Measurements from ENCODE around the gene STX4. TPM values are rescaled to one million over a fixed set of nuclear protein-coding genes. Genes with fewer than 3 reads are reported as not detected.

Gene STX4
- total RNA-seq, 4 donors from 2014 or later, result 60.2 to 159 (median 101) TPM

DNA sequence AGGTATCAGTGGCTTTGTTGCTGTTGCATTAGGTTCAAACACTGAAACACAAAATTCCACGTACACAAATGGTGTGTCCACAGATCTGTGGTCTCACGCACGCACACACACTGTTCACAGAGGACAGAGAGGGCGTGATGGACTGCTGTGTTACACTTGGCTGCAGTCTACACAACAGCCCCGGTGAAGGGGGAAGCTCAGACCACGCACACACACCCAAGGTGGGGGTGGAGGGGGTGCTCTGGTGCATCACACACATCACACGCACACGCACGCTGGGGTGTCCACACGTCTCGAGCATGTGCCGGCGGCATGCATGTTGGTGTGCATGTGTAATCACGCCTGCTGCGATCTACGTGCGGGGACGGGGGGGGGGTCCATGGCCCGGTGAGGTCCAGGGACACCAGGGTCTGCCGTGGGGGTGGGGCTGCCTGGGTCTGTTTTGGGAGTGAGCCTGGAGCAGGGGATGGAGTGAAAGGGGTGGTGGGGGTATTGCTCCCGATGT is 41.0 kb upstream of the STX4 start:
- no peak for TF ChIP-seq POLR2A (IDR thresholded peaks at IDR 0.05)
- TF ChIP-seq, protein P1, sequence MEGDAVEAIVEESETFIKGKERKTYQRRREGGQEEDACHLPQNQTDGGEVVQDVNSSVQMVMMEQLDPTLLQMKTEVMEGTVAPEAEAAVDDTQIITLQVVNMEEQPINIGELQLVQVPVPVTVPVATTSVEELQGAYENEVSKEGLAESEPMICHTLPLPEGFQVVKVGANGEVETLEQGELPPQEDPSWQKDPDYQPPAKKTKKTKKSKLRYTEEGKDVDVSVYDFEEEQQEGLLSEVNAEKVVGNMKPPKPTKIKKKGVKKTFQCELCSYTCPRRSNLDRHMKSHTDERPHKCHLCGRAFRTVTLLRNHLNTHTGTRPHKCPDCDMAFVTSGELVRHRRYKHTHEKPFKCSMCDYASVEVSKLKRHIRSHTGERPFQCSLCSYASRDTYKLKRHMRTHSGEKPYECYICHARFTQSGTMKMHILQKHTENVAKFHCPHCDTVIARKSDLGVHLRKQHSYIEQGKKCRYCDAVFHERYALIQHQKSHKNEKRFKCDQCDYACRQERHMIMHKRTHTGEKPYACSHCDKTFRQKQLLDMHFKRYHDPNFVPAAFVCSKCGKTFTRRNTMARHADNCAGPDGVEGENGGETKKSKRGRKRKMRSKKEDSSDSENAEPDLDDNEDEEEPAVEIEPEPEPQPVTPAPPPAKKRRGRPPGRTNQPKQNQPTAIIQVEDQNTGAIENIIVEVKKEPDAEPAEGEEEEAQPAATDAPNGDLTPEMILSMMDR (IDR thresholded peaks at IDR 0.05), result no peak
- peaks cover 0 to 9% (median 4%) of the 10 kb centered on the region in 4 donors for H3K4me1 ChIP-seq
- H3K27me3 ChIP-seq, result no peaks in the 10 kb centered on the region
- H3K27ac ChIP-seq, result no peak overlapping the region
- H3K36me3 ChIP-seq, result no peaks in the 10 kb centered on the region
- no peak overlapping the region for H3K4me3 ChIP-seq
- no peak for DNase-seq
- H3K9me3 ChIP-seq, result no peaks in the 10 kb centered on the region

DNA sequence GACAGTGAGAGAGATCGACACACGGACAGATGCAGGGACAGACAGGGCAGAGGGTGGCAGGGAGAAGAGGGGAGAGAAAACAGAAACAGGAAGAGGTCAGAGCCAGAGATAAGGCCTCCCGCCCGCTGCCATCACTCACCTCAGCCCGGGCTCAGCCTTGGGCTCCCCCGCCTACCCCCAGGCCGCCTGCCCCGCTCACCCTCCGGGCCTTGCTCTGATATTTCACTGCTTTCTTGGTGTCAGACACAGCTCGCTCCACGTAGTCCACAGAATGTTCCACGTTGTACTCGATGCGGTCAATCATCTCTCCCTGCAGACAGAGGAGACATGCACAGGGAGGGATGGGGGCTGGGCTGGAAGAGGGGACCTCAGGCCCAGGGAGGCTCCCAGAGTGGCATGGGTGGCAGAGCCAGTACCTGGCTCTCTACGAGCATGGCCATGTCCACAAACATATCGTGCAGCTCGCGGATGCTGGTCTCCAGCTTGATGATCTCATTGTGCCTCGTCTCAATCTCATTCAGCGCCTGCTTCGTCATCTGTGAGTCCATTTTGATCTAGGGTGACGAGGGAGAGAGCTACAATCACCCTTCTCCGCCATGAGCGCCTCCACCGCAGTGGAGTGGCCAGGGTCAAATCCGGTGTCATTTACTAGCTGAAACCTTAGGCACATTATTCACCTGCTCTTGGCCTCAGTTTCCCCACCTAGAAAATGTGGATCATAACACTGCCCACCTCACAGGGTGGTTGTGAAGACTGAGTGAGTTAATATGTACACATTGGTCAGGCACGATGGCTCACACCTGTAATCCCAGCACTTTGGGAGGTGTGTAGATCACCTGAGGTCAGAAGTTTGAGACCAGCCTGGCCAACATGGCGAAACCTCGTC is 40.2 kb upstream of the STX4 start:
- no peak overlapping the region for H3K27ac ChIP-seq
- TF ChIP-seq, protein P1 (IDR thresholded peaks at IDR 0.05), result no peak
- TF ChIP-seq POLR2A (IDR thresholded peaks at IDR 0.05), result no peak
- H3K27me3 ChIP-seq, result no peaks in the 10 kb centered on the region
- no peaks in the 10 kb centered on the region for H3K9me3 ChIP-seq
- peaks cover 0 to 15% (median 7%) of the 10 kb centered on the region in 4 donors for H3K4me1 ChIP-seq
- no peak overlapping the region for H3K4me3 ChIP-seq
- no peak for DNase-seq
- H3K36me3 ChIP-seq, result no peaks in the 10 kb centered on the region

DNA sequence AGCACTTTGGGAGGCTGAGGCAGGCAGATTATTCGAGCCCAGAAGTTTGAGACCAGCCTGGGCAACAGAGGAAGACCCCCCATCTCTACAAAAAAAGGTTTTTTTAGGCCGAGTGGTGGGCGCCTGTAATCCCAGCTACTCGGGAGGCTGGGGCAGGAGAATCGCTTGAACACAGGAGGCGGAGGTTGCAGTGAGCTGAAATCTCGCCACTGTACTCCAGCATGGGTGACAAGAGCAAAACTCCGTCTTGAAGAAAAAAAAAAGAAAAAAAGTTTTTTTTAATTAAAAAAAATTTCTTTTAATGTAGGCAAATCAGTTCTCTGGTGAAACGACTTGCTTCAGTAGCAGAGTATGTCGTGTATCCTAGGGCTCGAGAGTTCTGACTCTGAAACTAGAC is 37.4 kb upstream of the STX4 start:
- TF ChIP-seq, protein P1 (IDR thresholded peaks at IDR 0.05), result no peak
- no peak for TF ChIP-seq POLR2A (IDR thresholded peaks at IDR 0.05)
- Histone ChIP-seq H3K27me3 (no peaks in the 10 kb centered on the region), H3K27ac (peak overlapping the region; percentile 72 to 88 (median 80)), H3K4me1 (peaks cover 0 to 15% (median 7%) of the 10 kb centered on the region in 4 donors), H3K4me3 (peak overlapping the region in 3 of 4 donors; percentile 50 to 58 (median 53)), H3K36me3 (no peaks in the 10 kb centered on the region), H3K9me3 (no peaks in the 10 kb centered on the region)
- no peak for DNase-seq

DNA sequence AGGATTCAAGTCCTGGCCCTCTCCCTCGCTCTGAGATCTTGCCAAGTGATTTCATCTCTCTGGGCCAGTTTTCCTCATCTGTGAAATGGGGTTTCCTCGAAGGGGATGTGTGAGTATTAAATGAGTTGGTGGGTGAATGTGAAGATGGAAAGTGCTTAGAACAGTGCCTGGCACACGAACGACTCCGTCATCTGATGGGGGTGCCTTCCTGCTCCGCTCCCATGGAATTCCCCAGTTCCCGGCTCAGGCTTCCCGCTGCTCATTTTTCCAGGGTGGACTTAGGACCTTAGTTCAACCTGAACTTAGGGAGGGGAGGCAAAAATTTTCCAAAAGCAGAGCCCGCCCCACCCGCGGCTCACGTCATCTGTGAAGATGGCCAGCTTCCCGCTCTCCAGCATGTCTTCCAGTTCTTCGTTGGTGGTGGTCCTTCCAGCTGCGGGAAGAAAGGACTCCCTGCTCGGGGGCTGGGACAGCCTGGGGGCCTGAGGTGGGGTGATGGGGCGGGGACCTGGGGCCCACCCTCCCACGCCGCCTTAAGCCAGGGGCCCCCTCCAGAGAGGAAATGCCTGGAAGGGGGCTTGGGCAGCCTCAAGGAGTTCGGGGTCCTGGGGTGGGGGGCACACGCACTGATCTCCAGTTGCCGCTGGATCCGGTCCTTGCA is 36.9 kb upstream of the STX4 start:
- Histone ChIP-seq H3K4me1 (peaks cover 0 to 15% (median 7%) of the 10 kb centered on the region in 4 donors), H3K36me3 (no peaks in the 10 kb centered on the region), H3K9me3 (no peaks in the 10 kb centered on the region), H3K27me3 (no peaks in the 10 kb centered on the region), H3K27ac (peak overlapping the region; percentile 72 to 88 (median 80)), H3K4me3 (peak overlapping the region; percentile 45 to 58 (median 52))
- peak in 1 of 3 donors; percentile 59 for DNase-seq
- no peak for TF ChIP-seq POLR2A (IDR thresholded peaks at IDR 0.05)
- TF ChIP-seq, protein P1 (IDR thresholded peaks at IDR 0.05), result no peak

DNA sequence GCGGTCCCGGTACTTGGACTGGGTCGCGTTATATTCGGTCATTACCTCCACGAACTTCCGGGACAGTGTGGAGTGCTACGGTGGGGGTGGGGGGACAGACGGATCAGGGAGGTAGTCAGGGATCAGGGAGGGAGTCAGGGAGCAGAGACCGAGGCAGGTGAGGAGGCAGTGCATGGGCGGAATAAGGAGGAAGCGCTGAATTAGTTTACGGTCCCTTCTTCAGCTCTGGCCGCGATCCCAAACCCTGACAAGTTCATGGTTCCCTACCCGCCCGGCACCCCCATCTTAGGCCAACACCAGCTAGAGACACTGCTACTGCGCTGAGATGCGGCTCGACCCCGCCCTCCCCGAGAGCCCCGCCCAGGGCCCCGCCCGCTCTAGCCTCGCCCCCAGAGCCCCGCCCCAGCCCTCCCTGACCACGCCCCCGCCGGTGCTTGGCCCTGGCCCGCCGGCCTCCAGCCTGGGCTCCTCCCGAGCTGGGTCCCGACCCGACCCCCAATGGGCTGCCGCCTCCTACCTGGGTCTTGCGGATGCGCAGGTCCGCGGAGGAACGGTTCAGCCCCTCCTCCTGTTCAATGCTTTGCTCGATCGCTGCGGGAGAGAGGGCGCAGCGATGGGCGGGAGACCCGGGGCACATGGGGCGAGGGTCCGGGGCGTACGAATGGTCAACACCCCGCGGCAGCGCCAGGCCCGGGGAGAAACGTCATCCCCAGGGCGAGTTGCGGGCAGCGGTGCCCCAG is 36.2 kb upstream of the STX4 start:
- Histone ChIP-seq H3K4me3 (peak overlapping the region; percentile 45 to 58 (median 52)), H3K27me3 (no peaks in the 10 kb centered on the region), H3K9me3 (no peaks in the 10 kb centered on the region), H3K4me1 (peaks cover 0 to 15% (median 7%) of the 10 kb centered on the region in 4 donors), H3K36me3 (no peaks in the 10 kb centered on the region), H3K27ac (peak overlapping the region; percentile 72 to 88 (median 80))
- peak; percentile 89 to 94 (median 90) for DNase-seq
- TF ChIP-seq, protein P1 (IDR thresholded peaks at IDR 0.05), result no peak
- TF ChIP-seq POLR2A (IDR thresholded peaks at IDR 0.05), result peak in 1 of 2 donors; percentile 45

Measured in Peyer's patch (tissue), 4 donors.